ENCODE data around the gene DNAJC5G.

DNA sequence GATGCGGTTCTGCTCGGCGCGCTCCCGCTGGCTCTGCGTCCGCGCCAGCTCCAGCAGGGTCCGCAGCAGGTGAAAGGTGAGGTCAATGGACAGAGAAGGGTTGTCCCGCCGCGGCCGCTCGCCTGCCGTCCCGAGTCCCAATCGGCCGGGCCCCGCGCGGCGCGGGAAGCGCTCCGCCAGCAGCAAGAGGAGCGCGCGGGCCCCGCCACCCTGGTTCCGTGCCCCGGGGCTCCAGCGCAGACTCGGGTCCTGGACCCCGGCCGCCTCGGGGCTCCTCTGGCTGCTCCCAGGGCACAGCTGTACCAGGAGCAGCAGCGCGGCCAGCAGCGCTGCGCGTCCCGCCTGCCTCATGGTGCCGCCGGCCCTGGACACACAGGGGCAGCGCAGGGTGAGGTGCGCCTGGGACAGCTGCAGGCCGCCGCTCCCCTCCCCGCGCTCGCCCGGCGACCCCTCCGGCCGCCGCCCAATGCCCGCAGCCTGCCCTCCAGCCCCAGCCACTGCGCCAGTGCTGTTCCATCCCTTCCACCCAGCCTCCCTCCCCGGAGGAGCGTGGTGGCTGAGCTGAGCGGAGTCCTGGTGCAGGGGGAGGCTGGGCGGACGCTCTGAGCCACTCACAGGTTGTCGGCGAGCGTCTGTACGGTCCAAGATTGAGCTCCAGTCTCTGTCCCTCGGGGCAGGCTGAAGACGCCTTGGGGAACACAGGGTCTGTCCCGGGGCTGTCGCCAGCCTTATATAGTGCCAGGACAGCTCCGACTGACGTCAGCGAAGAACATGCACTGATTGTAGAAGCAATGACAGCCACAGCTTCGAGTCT, 32.5 kb downstream of the DNAJC5G start:
- TF ChIP-seq, protein P1, sequence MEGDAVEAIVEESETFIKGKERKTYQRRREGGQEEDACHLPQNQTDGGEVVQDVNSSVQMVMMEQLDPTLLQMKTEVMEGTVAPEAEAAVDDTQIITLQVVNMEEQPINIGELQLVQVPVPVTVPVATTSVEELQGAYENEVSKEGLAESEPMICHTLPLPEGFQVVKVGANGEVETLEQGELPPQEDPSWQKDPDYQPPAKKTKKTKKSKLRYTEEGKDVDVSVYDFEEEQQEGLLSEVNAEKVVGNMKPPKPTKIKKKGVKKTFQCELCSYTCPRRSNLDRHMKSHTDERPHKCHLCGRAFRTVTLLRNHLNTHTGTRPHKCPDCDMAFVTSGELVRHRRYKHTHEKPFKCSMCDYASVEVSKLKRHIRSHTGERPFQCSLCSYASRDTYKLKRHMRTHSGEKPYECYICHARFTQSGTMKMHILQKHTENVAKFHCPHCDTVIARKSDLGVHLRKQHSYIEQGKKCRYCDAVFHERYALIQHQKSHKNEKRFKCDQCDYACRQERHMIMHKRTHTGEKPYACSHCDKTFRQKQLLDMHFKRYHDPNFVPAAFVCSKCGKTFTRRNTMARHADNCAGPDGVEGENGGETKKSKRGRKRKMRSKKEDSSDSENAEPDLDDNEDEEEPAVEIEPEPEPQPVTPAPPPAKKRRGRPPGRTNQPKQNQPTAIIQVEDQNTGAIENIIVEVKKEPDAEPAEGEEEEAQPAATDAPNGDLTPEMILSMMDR (conservative IDR thresholded peaks at IDR 0.05): no peak
- TF ChIP-seq ZFX (IDR thresholded peaks at IDR 0.05): no peak
